ENCODE results near the gene TMEM11. TPM values are rescaled to one million over a fixed set of nuclear protein-coding genes. Genes with fewer than 3 reads are reported as not detected.

TMEM11 gene
- total RNA-seq: 24.3 to 28.1 TPM (median 24.7 TPM) in 3 replicates
- long read RNA-seq, transcript TMEM11-202 (3 exons, 1,246 nt): minor isoform, 13 of 73 reads
- long read RNA-seq, transcript TMEM11-201 (2 exons, 2,095 nt): major isoform, 52 of 73 reads
- long read RNA-seq, partial matches to known transcripts: 0 of 73 reads
- long read RNA-seq, other reads (novel, unspliced or antisense): 7 of 73 reads

- Mint-ChIP-seq H3K4me3 (ENCODE audit: unreplicated experiment) (peak within 1 kb of the TSS; percentile 84), H3K9me3 (ENCODE audit: low read depth) (no peaks in the 10 kb centered on the region), H3K36me3 (ENCODE audit: low read depth) (no peaks in the 10 kb centered on the region), H3K27ac (ENCODE audit: unreplicated experiment) (peak within 1 kb of the TSS; percentile 98), H3K4me1 (ENCODE audit: low read depth) (peaks cover 47% of the 10 kb centered on the region), H3K27me3 (ENCODE audit: low read depth) (no peaks in the 10 kb centered on the region)
- peak; percentile 57 for TF ChIP-seq CTCF (IDR thresholded peaks at IDR 0.05)
- DNase-seq (ENCODE audit: low spot score): peak; percentile 99
Measured at GRCh38 chr17:21214015-21214776, at the start of gene TMEM11. TSS of gene TMEM11 (minus strand) at chr17:21214161. CDS start at chr17:21214152, 9 bp downstream.

DNA sequence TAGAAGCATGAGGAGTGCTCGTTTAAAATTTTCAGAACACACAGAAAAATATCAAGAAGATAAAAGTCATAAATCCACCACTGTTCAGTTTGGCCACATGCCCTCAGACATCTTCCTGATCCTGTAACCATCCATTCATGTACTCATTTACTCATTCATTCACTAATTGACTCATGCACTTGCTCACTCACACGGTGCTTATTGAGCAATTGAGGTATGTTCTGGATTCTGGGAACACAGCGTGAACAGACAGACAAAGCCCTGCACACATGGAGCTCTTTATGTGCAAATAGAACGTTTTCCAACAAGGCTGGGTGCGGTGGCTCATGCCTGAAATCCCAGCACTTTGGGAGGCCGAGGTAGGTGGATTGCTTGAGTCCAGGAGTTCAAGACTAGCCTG lies 49.4 kb upstream of the TMEM11 start:
- H3K36me3 Mint-ChIP-seq (ENCODE audit: low read depth): no peaks in the 10 kb centered on the region
- no peaks in the 10 kb centered on the region for H3K9me3 Mint-ChIP-seq (ENCODE audit: low read depth)

DNA sequence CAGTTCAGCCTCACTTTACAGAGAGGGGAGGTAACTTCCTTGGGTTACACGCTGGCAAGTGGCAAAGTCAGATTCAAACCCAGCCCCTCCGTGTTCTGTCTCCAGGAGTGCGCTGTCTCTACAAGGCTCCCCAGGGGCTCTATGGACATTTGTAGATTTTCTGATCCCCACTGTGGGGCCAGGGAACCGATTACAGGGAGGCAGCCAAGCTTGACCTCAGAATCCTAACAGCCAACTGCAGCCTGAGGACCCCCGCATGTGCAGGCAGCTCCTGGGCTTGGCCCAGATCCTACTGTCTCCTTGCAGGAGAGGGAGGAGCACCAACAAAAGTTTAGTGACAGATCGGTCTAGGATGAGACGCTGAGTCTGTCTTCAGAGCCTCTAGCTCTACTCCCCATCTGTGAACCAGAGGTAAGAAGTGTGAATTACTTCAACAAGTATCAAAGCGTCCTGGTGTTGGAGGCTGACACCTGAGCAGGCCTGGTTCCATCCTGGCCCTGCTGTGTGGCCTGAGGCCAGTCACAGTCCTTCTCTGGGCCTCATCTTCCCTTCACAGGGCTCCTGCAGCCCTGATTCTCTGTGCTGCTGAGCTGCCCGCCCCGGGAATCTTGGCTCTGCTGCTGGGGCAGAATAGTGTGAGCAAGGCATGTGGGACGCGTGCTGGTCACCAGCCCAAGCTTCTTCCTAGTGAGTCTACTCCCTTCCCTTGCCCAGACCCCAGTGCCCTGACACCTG lies 48.5 kb upstream of the TMEM11 start:
- no peak overlapping the region for H3K4me3 Mint-ChIP-seq (ENCODE audit: unreplicated experiment)

More for the DNA sequence above, 49.4 kb upstream of the TMEM11 start:
- H3K4me1 Mint-ChIP-seq (ENCODE audit: low read depth): no peaks in the 10 kb centered on the region
- no peak overlapping the region for H3K4me3 Mint-ChIP-seq (ENCODE audit: unreplicated experiment)
- H3K27me3 Mint-ChIP-seq (ENCODE audit: low read depth): peaks cover 3% of the 10 kb centered on the region
- no peak for TF ChIP-seq CTCF (IDR thresholded peaks at IDR 0.05)
- no peak for DNase-seq (ENCODE audit: low spot score)
- no peak overlapping the region for H3K27ac Mint-ChIP-seq (ENCODE audit: unreplicated experiment)

DNA sequence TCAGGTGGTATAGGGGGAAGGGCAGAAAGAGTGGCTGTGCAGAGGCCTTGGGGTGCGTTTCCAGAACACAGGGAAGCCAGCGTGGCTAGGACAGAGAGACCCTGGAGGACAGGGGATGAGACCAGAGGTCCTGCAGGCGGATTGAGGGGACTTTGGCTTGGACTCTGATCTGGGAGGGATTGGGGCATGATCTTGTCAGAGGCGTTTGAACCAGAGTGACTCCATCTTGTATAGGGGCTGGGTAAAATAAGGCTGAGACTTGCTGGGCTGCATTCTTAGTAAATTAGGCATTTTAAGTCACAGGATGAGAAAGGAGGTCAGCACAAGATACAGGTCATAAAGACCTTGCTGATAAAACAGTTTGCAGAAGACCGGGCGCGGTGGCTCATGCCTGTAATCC lies 44.6 kb upstream of the TMEM11 start:
- no peak overlapping the region for H3K4me3 Mint-ChIP-seq (ENCODE audit: unreplicated experiment)
- peaks cover 5% of the 10 kb centered on the region for H3K4me1 Mint-ChIP-seq (ENCODE audit: low read depth)
- no peak for DNase-seq (ENCODE audit: low spot score)
- H3K27me3 Mint-ChIP-seq (ENCODE audit: low read depth): no peaks in the 10 kb centered on the region
- no peaks in the 10 kb centered on the region for H3K36me3 Mint-ChIP-seq (ENCODE audit: low read depth)
- no peaks in the 10 kb centered on the region for H3K9me3 Mint-ChIP-seq (ENCODE audit: low read depth)
- no peak overlapping the region for H3K27ac Mint-ChIP-seq (ENCODE audit: unreplicated experiment)
- no peak for TF ChIP-seq CTCF (IDR thresholded peaks at IDR 0.05)

More for the DNA sequence above, 48.5 kb upstream of the TMEM11 start:
- Mint-ChIP-seq H3K27me3 (ENCODE audit: low read depth) (peaks cover 3% of the 10 kb centered on the region), H3K27ac (ENCODE audit: unreplicated experiment) (no peak overlapping the region), H3K4me1 (ENCODE audit: low read depth) (peaks cover 3% of the 10 kb centered on the region), H3K36me3 (ENCODE audit: low read depth) (no peaks in the 10 kb centered on the region), H3K9me3 (ENCODE audit: low read depth) (no peaks in the 10 kb centered on the region)
- DNase-seq (ENCODE audit: low spot score): no peak
- TF ChIP-seq CTCF (IDR thresholded peaks at IDR 0.05): no peak

Measured in chondrocyte (in vitro differentiated cells).